Breast epithelium (tissue), 4 donors: ENCODE results near the gene MYBL2. TPM values are rescaled to one million over a fixed set of nuclear protein-coding genes. Genes with fewer than 3 reads are reported as not detected.

Source experiments
- DNase-seq, 2 donors: peaks; one replicate each; pipeline ENCODE4 v3.0.0-alpha.2; 2019; ENCODE audit warnings: low spot score in 2 of 2
- H3K27ac ChIP-seq, 2 donors: fragments of 200-600 bp; sonication (generic) in 1 of 2; one replicate each; pipeline ENCODE4 v1.5.1; 2016 to 2019; ENCODE audit warnings: mild to moderate bottlenecking in 1 of 2
- H3K27me3 ChIP-seq, 2 donors: fragments of 200-600 bp; sonication (generic) in 1 of 2; one replicate each; pipeline versions ENCODE4 v1.5.1 to v1.6.0; 2017 to 2019; ENCODE audit warnings: control low read depth in 1 of 2, mild to moderate bottlenecking in 1 of 2
- H3K36me3 ChIP-seq: fragments of 200-600 bp; one replicate; pipeline ENCODE4 v1.5.1; 2019
- H3K4me1 ChIP-seq, 2 donors: fragments of 200-600 bp; sonication (generic); one replicate each; pipeline ENCODE4 v1.5.1; 2016 to 2019; ENCODE audit warnings: control low read depth in 1 of 2
- H3K4me3 ChIP-seq, 3 donors: fragments of 200-600 bp; sonication (generic); 1 replicate in 2 of 3; 2 replicates in 1 of 3; pipeline ENCODE4 v1.5.1; 2016 to 2019; ENCODE audit warnings: mild to moderate bottlenecking in 3 of 3, moderate library complexity in 2 of 3
- H3K9me3 ChIP-seq, 2 donors: fragments of 200-600 bp; sonication (generic) in 1 of 2; one replicate each; pipeline ENCODE4 v1.5.1; 2016 to 2019; ENCODE audit warnings: control low read depth in 1 of 2
- CTCF ChIP-seq, 3 donors: fragments of 450-650 bp; IDR thresholded peaks; one replicate each; pipeline ENCODE4 v1.5.1; 2016 to 2017; ENCODE audit warnings: antibody characterized with exemption in 3 of 3, mild to moderate bottlenecking in 3 of 3, moderate library complexity in 3 of 3
- POLR2A ChIP-seq: fragments of 450-650 bp; IDR thresholded peaks from one replicate; pipeline ENCODE4 v1.6.1; 2016; ENCODE audit warnings: antibody characterized with exemption, mild to moderate bottlenecking, moderate library complexity
- POLR2AphosphoS5 ChIP-seq, 3 donors: sonication (generic); formaldehyde crosslinking; IDR thresholded peaks; one replicate each; pipeline ENCODE4 v1.6.1; 2017; ENCODE audit warnings: antibody characterized with exemption in 3 of 3
- intact Hi-C: fragments of 100-400 bp; cut with DNase I; formaldehyde crosslinking; loops from one replicate; pipeline ENCODE4 v1.15.1; 2023; ENCODE audit warnings: low total_unique reads
- total RNA-seq, 3 donors: library from RNA; depleted of rRNA; stranded (reverse); fragments of >200 nt; gene quantifications; one replicate each; pipeline ENCODE4 v1.1.0, GENCODE V29; 2016

Gene MYBL2
- total RNA-seq, 3 donors from 2014 or later = 0.32 to 0.44 TPM; not detected in 1

- no peak for DNase-seq
- Histone ChIP-seq H3K27me3 (no peaks in the 10 kb centered on the region), H3K4me1 (no peaks in the 10 kb centered on the region), H3K9me3 (no peaks in the 10 kb centered on the region), H3K4me3 (no peak overlapping the region), H3K36me3 (no peaks in the 10 kb centered on the region), H3K27ac (no peak overlapping the region)
- no peak for TF ChIP-seq CTCF (IDR thresholded peaks at IDR 0.05)
- TF ChIP-seq POLR2AphosphoS5 (IDR thresholded peaks at IDR 0.05) = no peak
- TF ChIP-seq POLR2A = no peak
- intact Hi-C loops = no loop called here
Observed at GRCh38 chr20:43717616-43717995, 50.7 kb downstream of the MYBL2 start.

DNA sequence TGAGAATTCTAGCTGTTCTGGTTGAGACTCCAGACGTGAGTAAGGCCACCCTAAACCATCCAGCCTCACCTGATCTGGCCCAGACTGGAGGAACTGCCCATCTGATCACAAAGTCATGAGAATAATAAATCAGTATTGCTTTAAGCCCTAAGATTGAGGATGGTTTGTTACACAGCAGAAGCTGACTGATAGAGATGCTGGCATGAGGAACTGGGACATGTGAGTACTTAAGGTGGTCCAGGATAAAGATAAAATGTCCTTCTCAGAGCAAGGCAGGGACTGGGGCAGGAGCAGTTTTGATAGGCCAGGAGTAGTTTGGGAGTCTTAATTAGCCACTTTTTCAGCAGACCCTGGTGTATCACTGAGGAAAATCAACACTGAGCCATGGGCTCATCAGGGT, 53.1 kb downstream of the MYBL2 start:
- DNase-seq = no peak
- intact Hi-C loops = no loop called here

DNA sequence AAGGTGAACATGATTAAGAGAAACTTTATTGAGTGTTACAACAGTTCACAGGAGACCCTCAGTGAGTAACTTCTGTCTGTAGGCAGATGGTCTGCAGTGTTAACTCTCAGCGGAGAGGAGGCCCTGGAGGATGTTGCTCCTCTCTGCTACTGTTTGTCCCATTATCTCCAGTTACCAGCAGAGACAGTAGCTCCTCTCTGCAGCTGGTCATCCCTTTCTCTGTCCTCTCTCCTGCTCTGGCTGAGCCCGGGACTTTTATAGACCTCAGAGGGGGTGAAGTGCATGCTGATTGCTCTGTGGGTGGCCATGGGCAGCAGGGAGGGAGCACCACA, 54.1 kb downstream of the MYBL2 start:
- intact Hi-C loops = no loop called here
- Histone ChIP-seq H3K9me3 (no peaks in the 10 kb centered on the region), H3K36me3 (no peaks in the 10 kb centered on the region), H3K4me1 (no peaks in the 10 kb centered on the region), H3K27ac (no peak overlapping the region), H3K27me3 (no peaks in the 10 kb centered on the region), H3K4me3 (no peak overlapping the region)
- no peak for DNase-seq
- TF ChIP-seq CTCF (IDR thresholded peaks at IDR 0.05) (no peak), POLR2A (no peak), POLR2AphosphoS5 (IDR thresholded peaks at IDR 0.05) (no peak)

More for the DNA sequence above, 53.1 kb downstream of the MYBL2 start:
- no peaks in the 10 kb centered on the region for H3K9me3 ChIP-seq
- no peaks in the 10 kb centered on the region for H3K36me3 ChIP-seq
- no peaks in the 10 kb centered on the region for H3K27me3 ChIP-seq
- no peak overlapping the region for H3K27ac ChIP-seq
- H3K4me3 ChIP-seq = no peak overlapping the region
- no peak for TF ChIP-seq POLR2AphosphoS5 (IDR thresholded peaks at IDR 0.05)
- no peak for TF ChIP-seq POLR2A
- TF ChIP-seq CTCF (IDR thresholded peaks at IDR 0.05) = no peak
- H3K4me1 ChIP-seq = no peaks in the 10 kb centered on the region

DNA sequence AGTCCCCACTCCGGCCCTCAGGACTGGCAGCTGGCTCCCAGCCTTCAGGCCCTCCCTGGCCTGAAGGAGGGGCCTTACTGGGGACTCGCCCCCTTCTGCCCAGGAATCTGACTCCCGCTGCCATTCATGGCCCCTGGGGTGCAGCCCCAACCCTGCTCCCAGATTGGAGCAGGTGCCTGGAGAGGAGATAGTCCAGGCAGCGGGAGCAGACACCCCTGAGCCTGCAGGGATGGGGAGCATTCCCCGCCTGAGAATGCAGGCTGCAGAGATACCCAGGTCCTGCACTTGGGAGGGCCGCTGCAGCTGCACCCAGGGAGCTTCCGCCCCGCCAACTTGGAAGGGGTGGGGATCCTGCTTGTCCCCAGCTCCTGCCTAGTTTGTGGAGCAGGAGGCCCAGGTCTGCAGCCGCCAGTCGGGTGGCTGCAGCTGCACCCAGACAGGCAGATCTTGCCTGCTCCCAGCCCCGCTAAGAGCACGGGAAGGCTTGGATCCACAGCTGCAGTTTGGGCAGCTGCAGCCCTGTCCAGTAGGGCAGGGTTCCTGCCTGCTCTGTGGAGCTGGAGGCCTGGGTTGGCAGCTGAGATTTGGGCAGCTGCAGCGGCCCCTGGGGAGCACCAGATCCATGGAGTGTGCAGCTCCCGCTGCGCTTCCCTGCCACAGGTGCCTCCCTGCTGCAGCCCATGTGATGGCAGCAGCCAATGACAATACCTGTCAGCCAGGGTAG, 54.7 kb downstream of the MYBL2 start:
- Histone ChIP-seq H3K27me3 (no peaks in the 10 kb centered on the region), H3K27ac (no peak overlapping the region), H3K9me3 (no peaks in the 10 kb centered on the region), H3K36me3 (no peaks in the 10 kb centered on the region), H3K4me3 (no peak overlapping the region), H3K4me1 (no peaks in the 10 kb centered on the region)
- TF ChIP-seq POLR2A (no peak), CTCF (IDR thresholded peaks at IDR 0.05) (no peak), POLR2AphosphoS5 (IDR thresholded peaks at IDR 0.05) (no peak)
- intact Hi-C loops = no loop called here
- DNase-seq = no peak

DNA sequence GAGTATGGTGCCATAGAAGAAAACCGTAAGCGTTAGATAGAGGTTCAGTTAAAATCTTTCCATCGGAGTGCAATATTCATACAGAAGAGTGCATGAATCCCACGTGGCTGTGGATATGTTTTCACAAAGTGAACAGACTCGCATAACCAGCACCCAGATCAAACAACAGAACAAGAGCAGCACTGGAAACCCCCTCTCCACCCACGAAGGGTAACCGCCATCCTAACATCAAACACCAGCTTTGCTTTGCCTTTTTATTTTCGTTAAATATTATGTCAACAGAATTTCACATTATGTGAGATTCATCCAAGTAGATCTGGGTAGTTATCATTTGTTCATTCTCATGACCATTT, 55.2 kb downstream of the MYBL2 start:
- no peaks in the 10 kb centered on the region for H3K9me3 ChIP-seq
- no peaks in the 10 kb centered on the region for H3K27me3 ChIP-seq
- H3K4me3 ChIP-seq = no peak overlapping the region
- H3K36me3 ChIP-seq = no peaks in the 10 kb centered on the region
- intact Hi-C loops = no loop called here
- TF ChIP-seq POLR2AphosphoS5 (IDR thresholded peaks at IDR 0.05) (no peak), CTCF (IDR thresholded peaks at IDR 0.05) (no peak), POLR2A (no peak)
- DNase-seq = no peak
- H3K4me1 ChIP-seq = no peaks in the 10 kb centered on the region
- no peak overlapping the region for H3K27ac ChIP-seq
